HUES6 (cell line): ENCODE results near the gene SMPD4.
"Not testable (repeated sequence)": the region's sequence is repeated elsewhere in the genome, so short reads cannot be mapped to it uniquely, and the experiment has no call there.

Experiments used
- H3K27ac ChIP-seq: 2 replicates; pipeline ENCODE4 v1.7.0; 2013; ENCODE audit warnings: low read depth, mild to moderate bottlenecking, low read length, inconsistent platforms
- H3K27me3 ChIP-seq: 2 replicates; pipeline ENCODE4 v1.6.1; 2013; ENCODE audit warnings: low read length; ENCODE audit not compliant: control insufficient read depth, insufficient read depth
- H3K36me3 ChIP-seq: 2 replicates; pipeline ENCODE4 v1.6.1; 2013; ENCODE audit warnings: low read length; ENCODE audit not compliant: control insufficient read depth, insufficient read depth
- H3K4me1 ChIP-seq: 2 replicates; pipeline ENCODE4 v1.6.1; 2013; ENCODE audit warnings: low read length; ENCODE audit not compliant: control insufficient read depth, insufficient read depth
- H3K4me3 ChIP-seq: 2 replicates; pipeline ENCODE4 v1.5.1; 2013; ENCODE audit warnings: low read depth, low read length
- H3K9ac ChIP-seq: one replicate; pipeline ENCODE4 v1.6.1; 2013; ENCODE audit warnings: mild to moderate bottlenecking, low read length
- H3K9me3 ChIP-seq: 2 replicates; pipeline ENCODE4 v1.6.1; 2013; ENCODE audit warnings: low read depth, low read length; ENCODE audit not compliant: control insufficient read depth, insufficient read depth

SMPD4 gene

GRCh38 chr2:130198343-130198742 lies 16.9 kb upstream of the SMPD4 start, which contains the start of gene TUBA3E:
Gene TUBA3E (minus strand): TSS chr2:130198439. CDS start chr2:130198360, 79 bp downstream.
- H3K9ac ChIP-seq = no peak within 1 kb of the TSS
- H3K4me3 ChIP-seq = no peak within 1 kb of the TSS
- H3K27me3 ChIP-seq = no peaks in the 10 kb centered on the region
- no peaks in the 10 kb centered on the region for H3K4me1 ChIP-seq
- H3K9me3 ChIP-seq = no peaks in the 10 kb centered on the region
- H3K36me3 ChIP-seq = no peaks in the 10 kb centered on the region
- no peak within 1 kb of the TSS for H3K27ac ChIP-seq

GRCh38 chr2:130196052-130196451 lies 14.7 kb upstream of the SMPD4 start:
- not testable (repeated sequence) for H3K27me3 ChIP-seq

GRCh38 chr2:130195089-130195635 lies 13.8 kb upstream of the SMPD4 start:
- not testable (repeated sequence) for H3K9ac ChIP-seq, H3K36me3 ChIP-seq, H3K27ac ChIP-seq, H3K4me3 ChIP-seq, H3K4me1 ChIP-seq, H3K9me3 ChIP-seq, H3K27me3 ChIP-seq

More at GRCh38 chr2:130196052-130196451, 14.7 kb upstream of the SMPD4 start:
- not testable (repeated sequence) for H3K4me3 ChIP-seq, H3K4me1 ChIP-seq, H3K27ac ChIP-seq, H3K9ac ChIP-seq, H3K36me3 ChIP-seq, H3K9me3 ChIP-seq

GRCh38 chr2:130193824-130194223 lies 12.4 kb upstream of the SMPD4 start:
- not testable (repeated sequence) for H3K27me3 ChIP-seq, H3K27ac ChIP-seq, H3K9ac ChIP-seq, H3K36me3 ChIP-seq, H3K9me3 ChIP-seq, H3K4me3 ChIP-seq, H3K4me1 ChIP-seq

- H3K4me1 ChIP-seq, H3K27ac ChIP-seq, H3K36me3 ChIP-seq, H3K9me3 ChIP-seq, H3K9ac ChIP-seq, H3K27me3 ChIP-seq, H3K4me3 ChIP-seq: not testable (repeated sequence)
These were observed 11.0 kb upstream of the SMPD4 start for GRCh38 chr2:130192451-130192850.

- not testable (repeated sequence) for H3K9ac ChIP-seq, H3K4me1 ChIP-seq, H3K27ac ChIP-seq, H3K36me3 ChIP-seq, H3K27me3 ChIP-seq, H3K4me3 ChIP-seq, H3K9me3 ChIP-seq
These were observed 9.9 kb upstream of the SMPD4 start for GRCh38 chr2:130191319-130191718.

- Histone ChIP-seq H3K4me1 (no peaks in the 10 kb centered on the region), H3K4me3 (no peak overlapping the region), H3K36me3 (no peaks in the 10 kb centered on the region), H3K27ac (no peak overlapping the region), H3K27me3 (no peaks in the 10 kb centered on the region), H3K9me3 (no peaks in the 10 kb centered on the region), H3K9ac (no peak overlapping the region)
These were observed 8.8 kb upstream of the SMPD4 start for GRCh38 chr2:130190237-130190636.

GRCh38 chr2:130188958-130189357 lies 7.6 kb upstream of the SMPD4 start:
- H3K36me3 ChIP-seq, H3K9me3 ChIP-seq, H3K27me3 ChIP-seq, H3K9ac ChIP-seq, H3K27ac ChIP-seq, H3K4me1 ChIP-seq, H3K4me3 ChIP-seq: not testable (repeated sequence)

- not testable (repeated sequence) for H3K4me3 ChIP-seq, H3K9me3 ChIP-seq, H3K4me1 ChIP-seq, H3K27ac ChIP-seq, H3K27me3 ChIP-seq
- Histone ChIP-seq H3K36me3 (peaks cover 10% of the 10 kb centered on the region), H3K9ac (peak overlapping the region; percentile 37)
These were observed 6.7 kb upstream of the SMPD4 start for GRCh38 chr2:130187859-130188792.

- Histone ChIP-seq H3K4me1 (peaks cover 7% of the 10 kb centered on the region), H3K9me3 (no peaks in the 10 kb centered on the region), H3K27ac (no peak overlapping the region), H3K36me3 (peaks cover 10% of the 10 kb centered on the region), H3K27me3 (no peaks in the 10 kb centered on the region), H3K4me3 (no peak overlapping the region), H3K9ac (no peak overlapping the region)
These were observed 5.9 kb upstream of the SMPD4 start for GRCh38 chr2:130187268-130187667.

GRCh38 chr2:130186391-130186790 lies 5.0 kb upstream of the SMPD4 start:
- Histone ChIP-seq H3K9ac (no peak overlapping the region), H3K4me1 (peaks cover 7% of the 10 kb centered on the region), H3K27me3 (no peaks in the 10 kb centered on the region), H3K27ac (no peak overlapping the region), H3K9me3 (no peaks in the 10 kb centered on the region), H3K4me3 (no peak overlapping the region), H3K36me3 (peaks cover 10% of the 10 kb centered on the region)
